Sigmoid colon (tissue), 7 donors: Measurements from ENCODE around the gene ZBTB7C. TPM values are rescaled to one million over a fixed set of nuclear protein-coding genes. Genes with fewer than 3 reads are reported as not detected.

Experiments
- DNase-seq: peaks from one replicate; pipeline ENCODE4 v3.0.0-alpha.2; 2019
- H3K27ac ChIP-seq, 4 donors: fragments of 200-600 bp; sonication (generic); one replicate each; pipeline ENCODE4 v1.5.1; 2016 to 2019; ENCODE audit warnings: mild to moderate bottlenecking in 1 of 4
- H3K27me3 ChIP-seq, 3 donors: fragments of 200-600 bp; sonication (generic); one replicate each; pipeline ENCODE4 v1.5.1; 2019; ENCODE audit warnings: mild to moderate bottlenecking in 1 of 3
- H3K36me3 ChIP-seq, 4 donors: fragments of 200-600 bp; sonication (generic); one replicate each; pipeline ENCODE4 v1.5.1; 2016 to 2019
- H3K4me1 ChIP-seq, 4 donors: fragments of 200-600 bp; sonication (generic); one replicate each; pipeline ENCODE4 v1.5.1; 2017 to 2019
- H3K4me3 ChIP-seq, 4 donors: fragments of 200-600 bp; sonication (generic); one replicate each; pipeline ENCODE4 v1.5.1; 2017 to 2019; ENCODE audit warnings: mild to moderate bottlenecking in 2 of 4, moderate library complexity in 1 of 4
- H3K9me3 ChIP-seq, 4 donors: fragments of 200-600 bp in 3 of 4; sonication (generic) in 3 of 4; one replicate each; pipeline versions ENCODE4 v1.5.1 to v1.6.1; 2013 to 2019
- CTCF ChIP-seq, 4 experiments: fragments of 450-650 bp in 3 of 4; fragments of 200-600 bp in 1 of 4; IDR thresholded peaks; one replicate each; pipeline ENCODE4 v1.5.1; 2016 to 2019; ENCODE audit warnings: antibody characterized with exemption in 4 of 4, mild to moderate bottlenecking in 3 of 4, moderate library complexity in 2 of 4
- EP300 ChIP-seq, 4 donors: sonication (generic); formaldehyde crosslinking; IDR thresholded peaks; one replicate each; pipeline ENCODE4 v1.6.1; 2017; ENCODE audit warnings: antibody characterized with exemption in 4 of 4
- POLR2A ChIP-seq, 2 donors: fragments of 450-650 bp; IDR thresholded peaks; one replicate each; pipeline ENCODE4 v1.6.1; 2016; ENCODE audit warnings: antibody characterized with exemption in 2 of 2, mild to moderate bottlenecking in 2 of 2, moderate library complexity in 2 of 2
- POLR2AphosphoS5 ChIP-seq, 4 donors: sonication (generic); formaldehyde crosslinking; IDR thresholded peaks; one replicate each; pipeline ENCODE4 v1.6.1; 2017; ENCODE audit warnings: antibody characterized with exemption in 4 of 4
- WGBS, 2 donors: extraction: QIAGEN DNeasy Blood & Tissue Kit; methylation state at CpG; one replicate each; pipeline ENCODE4 v1.1.7; 2013; 5-methylcytosine and 5-hydroxymethylcytosine counted together
- intact Hi-C: fragments of 100-400 bp; cut with DNase I; formaldehyde crosslinking; loops from one replicate; pipeline ENCODE4 v1.15.1; 2023
- polyA plus RNA-seq, 3 donors: library from polyadenylated mRNA; stranded (reverse); fragments of 200-250 nt; gene quantifications; one replicate each; pipeline ENCODE4 v1.2.3, GENCODE V29; 2013
- total RNA-seq, 4 donors: library from RNA; depleted of rRNA; stranded (reverse); fragments of >200 nt; gene quantifications; one replicate each; pipeline ENCODE4 v1.1.0, GENCODE V29; 2016
- donor health status: healthy with polysubstance abuse.
- donor health status: Bipolar disorder and iron deficiency.
- donor health status: healthy.

Gene ZBTB7C
- total and polyA plus RNA-seq, 7 donors = 0.41 to 18.6 (median 1.7) TPM

GRCh38 chr18:48186131-48186766 lies 222.9 kb downstream of the ZBTB7C start:
- intact Hi-C loops = no loop called here
- Histone ChIP-seq H3K27ac (peak overlapping the region in 1 of 4 donors; percentile 32), H3K4me1 (peaks cover 0 to 5% (median 0%) of the 10 kb centered on the region in 4 donors), H3K36me3 (no peaks in the 10 kb centered on the region), H3K27me3 (no peaks in the 10 kb centered on the region), H3K4me3 (no peak overlapping the region), H3K9me3 (no peaks in the 10 kb centered on the region)
- no peak for DNase-seq
- WGBS, 2 donors = 71 to 79% methylated on average over 20 of the region's 20 CpGs
- TF ChIP-seq CTCF (IDR thresholded peaks at IDR 0.05) (no peak), POLR2AphosphoS5 (IDR thresholded peaks at IDR 0.05) (no peak), POLR2A (IDR thresholded peaks at IDR 0.05) (no peak), EP300 (IDR thresholded peaks at IDR 0.05) (no peak)

- H3K4me1 ChIP-seq = peaks cover 0 to 5% (median 0%) of the 10 kb centered on the region in 4 donors
- TF ChIP-seq POLR2AphosphoS5 (IDR thresholded peaks at IDR 0.05) (no peak), EP300 (IDR thresholded peaks at IDR 0.05) (no peak)
- WGBS, 2 donors = 81 to 89% methylated on average over 6 of the region's 6 CpGs
- no peak overlapping the region for H3K27ac ChIP-seq
- no peaks in the 10 kb centered on the region for H3K36me3 ChIP-seq
- H3K4me3 ChIP-seq = no peak overlapping the region
- DNase-seq = no peak
- H3K9me3 ChIP-seq = no peaks in the 10 kb centered on the region
- no peaks in the 10 kb centered on the region for H3K27me3 ChIP-seq
- intact Hi-C loops = no loop called here
Observed at GRCh38 chr18:48184118-48184517, 225.1 kb downstream of the ZBTB7C start.

- TF ChIP-seq POLR2A (IDR thresholded peaks at IDR 0.05) = no peak
- TF ChIP-seq CTCF (IDR thresholded peaks at IDR 0.05) = no peak
- TF ChIP-seq EP300 (IDR thresholded peaks at IDR 0.05) = no peak
- no peak for TF ChIP-seq POLR2AphosphoS5 (IDR thresholded peaks at IDR 0.05)
- intact Hi-C loops = no loop called here
- no peaks in the 10 kb centered on the region for H3K36me3 ChIP-seq
- H3K4me3 ChIP-seq = no peak overlapping the region
- no peak overlapping the region for H3K27ac ChIP-seq
- no peak for DNase-seq
- H3K4me1 ChIP-seq = peaks cover 0 to 5% (median 0%) of the 10 kb centered on the region in 4 donors
- H3K9me3 ChIP-seq = no peaks in the 10 kb centered on the region
- 89 to 93% methylated on average over 2 of the region's 2 CpGs for WGBS, 2 donors
- H3K27me3 ChIP-seq = no peaks in the 10 kb centered on the region
Observed at GRCh38 chr18:48183613-48184012, 225.6 kb downstream of the ZBTB7C start.

GRCh38 chr18:48182779-48183178 lies 226.4 kb downstream of the ZBTB7C start:
- TF ChIP-seq POLR2A (IDR thresholded peaks at IDR 0.05) (no peak), POLR2AphosphoS5 (IDR thresholded peaks at IDR 0.05) (no peak), EP300 (IDR thresholded peaks at IDR 0.05) (no peak), CTCF (IDR thresholded peaks at IDR 0.05) (no peak)
- H3K4me3 ChIP-seq = no peak overlapping the region
- DNase-seq = no peak
- intact Hi-C loops = no loop called here
- 85 to 90% methylated on average over 3 of the region's 3 CpGs for WGBS, 2 donors
- H3K27me3 ChIP-seq = no peaks in the 10 kb centered on the region
- no peak overlapping the region for H3K27ac ChIP-seq
- no peaks in the 10 kb centered on the region for H3K9me3 ChIP-seq
- H3K36me3 ChIP-seq = no peaks in the 10 kb centered on the region
- peaks cover 0 to 5% (median 0%) of the 10 kb centered on the region in 4 donors for H3K4me1 ChIP-seq

- DNase-seq = no peak
- TF ChIP-seq CTCF (IDR thresholded peaks at IDR 0.05) (no peak), POLR2A (IDR thresholded peaks at IDR 0.05) (no peak), EP300 (IDR thresholded peaks at IDR 0.05) (no peak), POLR2AphosphoS5 (IDR thresholded peaks at IDR 0.05) (no peak)
- WGBS, 2 donors = 87 to 89% methylated on average over 4 of the region's 4 CpGs
Observed at GRCh38 chr18:48181857-48182256, 227.3 kb downstream of the ZBTB7C start.

More at GRCh38 chr18:48181857-48182256, 227.3 kb downstream of the ZBTB7C start:
- Histone ChIP-seq H3K36me3 (no peaks in the 10 kb centered on the region), H3K27ac (no peak overlapping the region), H3K27me3 (no peaks in the 10 kb centered on the region), H3K9me3 (no peaks in the 10 kb centered on the region), H3K4me3 (no peak overlapping the region), H3K4me1 (peaks cover 0 to 5% (median 0%) of the 10 kb centered on the region in 4 donors)
- intact Hi-C loops = no loop called here
